Keratinocyte (primary cell): ENCODE results near the gene GFOD1.

Source experiments
- EZH2 ChIP-seq: IDR thresholded peaks from one replicate; pipeline ENCODE4 v1.6.1; 2012; ENCODE audit warnings: inconsistent platforms, mild to moderate bottlenecking, low read length, moderate library complexity
- TF ChIP-seq, protein P1 (sequence below), 3 experiments: IDR thresholded peaks in 1 of 3; conservative IDR thresholded peaks in 1 of 3; optimal IDR thresholded peaks in 1 of 3; 2 replicates in 2 of 3; 3 replicates in 1 of 3; pipeline versions ENCODE3 to v1.5.1; 2011; ENCODE audit warnings: low read length in 3 of 3, mild to moderate bottlenecking in 3 of 3, moderate library complexity in 2 of 3, control low read depth in 1 of 3, inconsistent platforms in 1 of 3; ENCODE audit not compliant: insufficient read depth in 2 of 3; ENCODE audit errors: extremely low read depth in 1 of 3

- TF ChIP-seq, protein P1, sequence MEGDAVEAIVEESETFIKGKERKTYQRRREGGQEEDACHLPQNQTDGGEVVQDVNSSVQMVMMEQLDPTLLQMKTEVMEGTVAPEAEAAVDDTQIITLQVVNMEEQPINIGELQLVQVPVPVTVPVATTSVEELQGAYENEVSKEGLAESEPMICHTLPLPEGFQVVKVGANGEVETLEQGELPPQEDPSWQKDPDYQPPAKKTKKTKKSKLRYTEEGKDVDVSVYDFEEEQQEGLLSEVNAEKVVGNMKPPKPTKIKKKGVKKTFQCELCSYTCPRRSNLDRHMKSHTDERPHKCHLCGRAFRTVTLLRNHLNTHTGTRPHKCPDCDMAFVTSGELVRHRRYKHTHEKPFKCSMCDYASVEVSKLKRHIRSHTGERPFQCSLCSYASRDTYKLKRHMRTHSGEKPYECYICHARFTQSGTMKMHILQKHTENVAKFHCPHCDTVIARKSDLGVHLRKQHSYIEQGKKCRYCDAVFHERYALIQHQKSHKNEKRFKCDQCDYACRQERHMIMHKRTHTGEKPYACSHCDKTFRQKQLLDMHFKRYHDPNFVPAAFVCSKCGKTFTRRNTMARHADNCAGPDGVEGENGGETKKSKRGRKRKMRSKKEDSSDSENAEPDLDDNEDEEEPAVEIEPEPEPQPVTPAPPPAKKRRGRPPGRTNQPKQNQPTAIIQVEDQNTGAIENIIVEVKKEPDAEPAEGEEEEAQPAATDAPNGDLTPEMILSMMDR (optimal IDR thresholded peaks at IDR 0.05 in 1 of 3, IDR thresholded peaks at IDR 0.05 in 1 of 3, conservative IDR thresholded peaks at IDR 0.05 in 1 of 3; ENCODE audit: extremely low read depth in 1 of 3, insufficient read depth in 2 of 3, low read length in 3 of 3), result no peak
- TF ChIP-seq EZH2, result no peak
Measured at GRCh38 chr6:13468839-13469238, 18.6 kb downstream of the GFOD1 start.
